ENCODE data around the gene UNC5A. TPM values are rescaled to one million over a fixed set of nuclear protein-coding genes. Genes with fewer than 3 reads are reported as not detected.

UNC5A gene
- total RNA-seq, 1 experiment from 2014 or later: 0.07 TPM

GRCh38 chr5:176866707-176867310 is 56.5 kb downstream of the UNC5A start:
- Histone ChIP-seq H2AFZ (ENCODE audit: low read length) (no peak overlapping the region), H4K20me1 (ENCODE audit: low read length) (no peaks in the 10 kb centered on the region), H3F3A (ENCODE audit: low read length, unreplicated experiment) (no peaks in the 10 kb centered on the region), H3K9ac (ENCODE audit: low read length) (no peak overlapping the region), H3K4me3 (ENCODE audit: low read length) (no peak overlapping the region), H3K79me2 (ENCODE audit: low read length) (no peaks in the 10 kb centered on the region), H3K27me3 (ENCODE audit: low read length) (peaks cover 13% of the 10 kb centered on the region), H3K4me2 (ENCODE audit: low read length) (no peak overlapping the region), H3K27ac (ENCODE audit: low read length) (no peak overlapping the region), H3K4me1 (ENCODE audit: insufficient read depth, low read length) (no peaks in the 10 kb centered on the region), H3K9me2 (replicated peaks; ENCODE audit: low read length) (no peaks in the 10 kb centered on the region), H3K9me3 (ENCODE audit: low read length) (no peaks in the 10 kb centered on the region), H3K36me3 (ENCODE audit: low read depth, low read length) (no peaks in the 10 kb centered on the region)
- no TSS peak for BruUV-seq (replicated peaks)
- ChIA-PET POLR2A (ENCODE audit: unreplicated experiment) (no interaction called here), CTCF (interaction anchor here (0.5 kb wide), 1 partner anchor 244 kb away, joined by 3 read pairs; no protein-coding TSS in a partner anchor)
- DNase-seq: no peak
- no peak for TF ChIP-seq EZH2phosphoT487 (IDR thresholded peaks at IDR 0.05; ENCODE audit: borderline replicate concordance, low read length)
- no peak for TF ChIP-seq CTCF (conservative IDR thresholded peaks at IDR 0.05; ENCODE audit: low read depth, low read length)
- TF ChIP-seq EZH2 (IDR thresholded peaks at IDR 0.05; ENCODE audit: low read length, unreplicated experiment): no peak
- intact Hi-C loops (cut with micrococcal nuclease): no loop called here
- no peak for ATAC-seq

GRCh38 chr5:176868126-176868525 is 57.8 kb downstream of the UNC5A start:
- Histone ChIP-seq H4K20me1 (ENCODE audit: low read length) (no peaks in the 10 kb centered on the region), H3K4me3 (ENCODE audit: low read length) (no peak overlapping the region), H3K79me2 (ENCODE audit: low read length) (no peaks in the 10 kb centered on the region), H3K9me2 (replicated peaks; ENCODE audit: low read length) (no peaks in the 10 kb centered on the region), H3K9me3 (ENCODE audit: low read length) (no peaks in the 10 kb centered on the region), H3K9ac (ENCODE audit: low read length) (no peak overlapping the region), H3K36me3 (ENCODE audit: low read depth, low read length) (no peaks in the 10 kb centered on the region), H3K27me3 (ENCODE audit: low read length) (peaks cover 13% of the 10 kb centered on the region), H3K27ac (ENCODE audit: low read length) (no peak overlapping the region), H2AFZ (ENCODE audit: low read length) (no peak overlapping the region), H3K4me2 (ENCODE audit: low read length) (no peak overlapping the region), H3K4me1 (ENCODE audit: insufficient read depth, low read length) (no peaks in the 10 kb centered on the region), H3F3A (ENCODE audit: low read length, unreplicated experiment) (no peaks in the 10 kb centered on the region)
- no TSS peak for BruUV-seq (replicated peaks)
- ChIA-PET POLR2A (ENCODE audit: unreplicated experiment) (no interaction called here), CTCF (no interaction called here)
- ATAC-seq (no peak), DNase-seq (no peak)
- intact Hi-C loops (cut with micrococcal nuclease): no loop called here
- TF ChIP-seq CTCF (conservative IDR thresholded peaks at IDR 0.05; ENCODE audit: low read depth, low read length) (no peak), EZH2phosphoT487 (IDR thresholded peaks at IDR 0.05; ENCODE audit: borderline replicate concordance, low read length) (no peak), EZH2 (IDR thresholded peaks at IDR 0.05; ENCODE audit: low read length, unreplicated experiment) (no peak)

- no TSS peak for BruUV-seq (replicated peaks)
- Histone ChIP-seq H2AFZ (ENCODE audit: low read length) (no peak overlapping the region), H3K4me3 (ENCODE audit: low read length) (no peak overlapping the region), H4K20me1 (ENCODE audit: low read length) (no peaks in the 10 kb centered on the region), H3K27ac (ENCODE audit: low read length) (no peak overlapping the region), H3K36me3 (ENCODE audit: low read depth, low read length) (no peaks in the 10 kb centered on the region), H3K9me2 (replicated peaks; ENCODE audit: low read length) (no peaks in the 10 kb centered on the region), H3K27me3 (ENCODE audit: low read length) (peaks cover 14% of the 10 kb centered on the region), H3K9me3 (ENCODE audit: low read length) (no peaks in the 10 kb centered on the region), H3K79me2 (ENCODE audit: low read length) (no peaks in the 10 kb centered on the region), H3K9ac (ENCODE audit: low read length) (no peak overlapping the region), H3K4me2 (ENCODE audit: low read length) (no peak overlapping the region), H3K4me1 (ENCODE audit: insufficient read depth, low read length) (no peaks in the 10 kb centered on the region), H3F3A (ENCODE audit: low read length, unreplicated experiment) (no peaks in the 10 kb centered on the region)
- intact Hi-C loops (cut with micrococcal nuclease): no loop called here
- ATAC-seq (no peak), DNase-seq (no peak)
- ChIA-PET CTCF (no interaction called here), POLR2A (ENCODE audit: unreplicated experiment) (no interaction called here)
- TF ChIP-seq EZH2 (IDR thresholded peaks at IDR 0.05; ENCODE audit: low read length, unreplicated experiment) (no peak), CTCF (conservative IDR thresholded peaks at IDR 0.05; ENCODE audit: low read depth, low read length) (no peak)
These were observed 58.4 kb downstream of the UNC5A start for GRCh38 chr5:176868731-176869130.

All from PC-3 (cell line).